Measurements from ENCODE around the gene RELL1.

RELL1 gene

DNA sequence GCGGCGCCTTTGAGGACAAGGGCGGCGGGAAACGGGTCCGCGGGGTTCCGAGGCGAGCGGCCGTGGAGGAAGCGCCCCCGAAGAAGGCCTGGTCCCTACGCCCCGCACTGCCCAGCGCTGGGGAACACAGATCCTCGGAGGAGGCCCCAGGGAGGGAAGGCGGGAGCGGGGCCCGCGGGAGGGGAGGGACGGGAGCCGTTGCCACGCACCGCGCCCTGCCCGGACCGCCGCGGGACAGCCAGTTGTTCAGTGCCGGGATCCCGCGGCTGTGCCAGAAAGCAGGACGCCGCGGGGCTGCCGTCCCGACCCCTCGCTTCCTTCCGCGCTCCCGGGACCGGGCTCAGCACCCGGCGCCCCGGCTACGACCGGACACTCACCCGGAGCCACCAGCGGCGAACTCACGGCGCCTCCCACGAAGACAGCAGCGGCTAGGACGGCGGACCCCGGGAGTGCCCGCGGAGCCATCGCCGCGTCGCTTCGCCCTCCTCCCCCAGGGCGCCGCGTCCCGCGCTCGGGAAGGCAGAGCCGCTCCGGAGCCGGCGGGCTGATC is 278 bp downstream of the RELL1 start:
- DNase-seq (ENCODE audit: low read depth in 2 of 2), result peak; percentile 48 to 50
- no peak for TF ChIP-seq CTCF (IDR thresholded peaks at IDR 0.05; ENCODE audit: low read depth, low read length)
- H3K4me3 ChIP-seq (replicated peaks in 1 of 2; ENCODE audit: low read depth in 2 of 2, low read length in 2 of 2), result peak overlapping the region; percentile 70 to 91

- peak overlapping the region; percentile 70 to 91 for H3K4me3 ChIP-seq (replicated peaks in 1 of 2; ENCODE audit: low read depth in 2 of 2, low read length in 2 of 2)
- DNase-seq (ENCODE audit: low read depth in 2 of 2), result peak; percentile 67 to 69
- TF ChIP-seq CTCF (IDR thresholded peaks at IDR 0.05; ENCODE audit: low read depth, low read length), result no peak
Measured at GRCh38 chr4:37685161-37685822, 884 bp downstream of the RELL1 start.

- DNase-seq (ENCODE audit: low read depth in 2 of 2), result no peak
- TF ChIP-seq CTCF (IDR thresholded peaks at IDR 0.05; ENCODE audit: low read depth, low read length), result no peak
- H3K4me3 ChIP-seq (replicated peaks in 1 of 2; ENCODE audit: low read depth in 2 of 2, low read length in 2 of 2), result no peak overlapping the region
Measured at GRCh38 chr4:37684154-37684553, 2.0 kb downstream of the RELL1 start.

DNA sequence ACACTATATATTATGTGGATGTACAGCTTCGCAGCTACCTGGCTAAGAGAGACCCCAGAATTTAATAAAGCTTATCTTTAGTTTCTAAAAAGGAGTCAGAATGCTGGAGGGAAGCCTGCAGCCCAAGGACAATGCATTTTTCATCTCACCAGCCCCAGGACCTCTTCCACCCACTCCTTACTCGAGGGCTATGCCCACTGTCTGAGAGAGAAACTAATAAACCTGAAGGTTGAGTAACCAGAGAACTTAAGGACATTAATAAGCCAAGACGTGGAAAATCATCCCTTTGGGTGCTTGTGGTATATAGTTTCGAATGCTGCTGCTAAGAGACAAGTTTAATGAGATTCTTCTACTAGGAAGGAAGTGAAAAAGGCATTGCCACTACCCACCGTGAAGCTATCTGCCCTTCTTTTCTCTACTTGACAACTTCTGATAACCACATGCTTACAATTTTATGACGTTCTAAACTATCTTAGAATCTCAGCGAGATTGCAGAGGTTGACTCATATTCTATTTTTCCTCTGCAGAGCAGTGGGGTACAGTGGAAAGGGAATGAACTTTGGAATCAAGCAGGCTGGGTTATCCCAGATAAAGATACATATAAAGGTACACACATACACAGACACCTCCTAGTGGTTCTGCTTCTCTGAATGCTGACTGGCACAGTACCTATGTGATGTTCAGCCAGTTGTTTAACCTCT is 3.3 kb downstream of the RELL1 start:
- DNase-seq (ENCODE audit: low read depth in 2 of 2), result no peak
- no peak for TF ChIP-seq CTCF (IDR thresholded peaks at IDR 0.05; ENCODE audit: low read depth, low read length)
- H3K4me3 ChIP-seq (replicated peaks in 1 of 2; ENCODE audit: low read depth in 2 of 2, low read length in 2 of 2), result no peak overlapping the region

- no peak for DNase-seq (ENCODE audit: low read depth in 2 of 2)
- H3K4me3 ChIP-seq (replicated peaks in 1 of 2; ENCODE audit: low read depth in 2 of 2, low read length in 2 of 2), result no peak overlapping the region
- TF ChIP-seq CTCF (IDR thresholded peaks at IDR 0.05; ENCODE audit: low read depth, low read length), result no peak
Measured at GRCh38 chr4:37680089-37680488, 6.1 kb downstream of the RELL1 start.

GRCh38 chr4:37679301-37679700 is 6.9 kb downstream of the RELL1 start:
- TF ChIP-seq CTCF (IDR thresholded peaks at IDR 0.05; ENCODE audit: low read depth, low read length), result no peak
- no peak for DNase-seq (ENCODE audit: low read depth in 2 of 2)

More at GRCh38 chr4:37679301-37679700, 6.9 kb downstream of the RELL1 start:
- no peak overlapping the region for H3K4me3 ChIP-seq (replicated peaks in 1 of 2; ENCODE audit: low read depth in 2 of 2, low read length in 2 of 2)

All from cardiac fibroblast (primary cell).